DND-41 (cell line): Measurements from ENCODE around the gene PCDH9.

Experiments used
- ATAC-seq: fragments of 200-7000 bp; cut with Tn5 transposase; 3 replicates; pipeline ENCODE4 v1.9.1; 2021; ENCODE audit warnings: low read depth; ENCODE audit not compliant: insufficient read depth
- DNase-seq: peaks from one replicate; pipeline ENCODE4 v3.0.0-alpha.2; 2020
- H2AFZ ChIP-seq: 2 replicates; pipeline ENCODE4 v1.6.0; 2012; ENCODE audit warnings: low read depth, low read length
- H3K27ac ChIP-seq: 2 replicates; pipeline ENCODE4 v1.5.1; 2012; ENCODE audit warnings: low read length, inconsistent platforms
- H3K27me3 ChIP-seq: fragments of 200-600 bp; sonication (generic); 2 replicates; pipeline ENCODE4 v1.6.0; 2012; ENCODE audit warnings: low read length, mild to moderate bottlenecking, inconsistent platforms; ENCODE audit not compliant: insufficient read depth, poor library complexity
- H3K36me3 ChIP-seq: 2 replicates; pipeline ENCODE4 v1.5.1; 2012; ENCODE audit warnings: low read length, inconsistent platforms; ENCODE audit not compliant: insufficient read depth
- H3K4me1 ChIP-seq: 2 replicates; pipeline ENCODE4 v1.5.1; 2012; ENCODE audit warnings: mild to moderate bottlenecking, low read length; ENCODE audit not compliant: insufficient read depth
- H3K4me2 ChIP-seq: 2 replicates; pipeline ENCODE4 v1.6.0; 2012; ENCODE audit warnings: mild to moderate bottlenecking, moderate library complexity, low read length, inconsistent platforms; ENCODE audit not compliant: insufficient read depth
- H3K4me3 ChIP-seq, 2 experiments: fragments of 200-600 bp in 1 of 2; shearing (Covaris generic) in 1 of 2; 2 replicates each; pipeline ENCODE4 v1.5.1; 2012 to 2016; ENCODE audit warnings: inconsistent platforms in 2 of 2, low read length in 2 of 2, mild to moderate bottlenecking in 2 of 2, low read depth in 1 of 2, moderate library complexity in 1 of 2
- H3K79me2 ChIP-seq: 2 replicates; pipeline ENCODE4 v1.6.0; 2012; ENCODE audit warnings: low read length, inconsistent platforms; ENCODE audit not compliant: insufficient read depth
- H3K9ac ChIP-seq: 2 replicates; pipeline ENCODE4 v1.6.0; 2012; ENCODE audit warnings: low read depth, mild to moderate bottlenecking, inconsistent platforms, low read length, moderate library complexity
- H3K9me3 ChIP-seq: 2 replicates; pipeline ENCODE4 v1.5.1; 2012; ENCODE audit warnings: low read length, moderate library complexity, mild to moderate bottlenecking, inconsistent platforms; ENCODE audit not compliant: insufficient read depth, severe bottlenecking
- H4K20me1 ChIP-seq: 2 replicates; pipeline ENCODE4 v1.6.0; 2012; ENCODE audit warnings: low read length; ENCODE audit not compliant: insufficient read depth
- EZH2 ChIP-seq: IDR thresholded peaks from 3 replicates; pipeline ENCODE4 v1.6.1; 2012; ENCODE audit warnings: borderline replicate concordance, low read depth, mild to moderate bottlenecking, moderate library complexity, low read length, inconsistent platforms; ENCODE audit not compliant: severe bottlenecking
- TF ChIP-seq, protein P1 (sequence below): IDR thresholded peaks from 2 replicates; pipeline ENCODE4 v1.5.1; 2012; ENCODE audit warnings: borderline replicate concordance, low read length, moderate library complexity, mild to moderate bottlenecking; ENCODE audit not compliant: poor library complexity, severe bottlenecking; ENCODE audit errors: extremely low read depth

Gene PCDH9

DNA sequence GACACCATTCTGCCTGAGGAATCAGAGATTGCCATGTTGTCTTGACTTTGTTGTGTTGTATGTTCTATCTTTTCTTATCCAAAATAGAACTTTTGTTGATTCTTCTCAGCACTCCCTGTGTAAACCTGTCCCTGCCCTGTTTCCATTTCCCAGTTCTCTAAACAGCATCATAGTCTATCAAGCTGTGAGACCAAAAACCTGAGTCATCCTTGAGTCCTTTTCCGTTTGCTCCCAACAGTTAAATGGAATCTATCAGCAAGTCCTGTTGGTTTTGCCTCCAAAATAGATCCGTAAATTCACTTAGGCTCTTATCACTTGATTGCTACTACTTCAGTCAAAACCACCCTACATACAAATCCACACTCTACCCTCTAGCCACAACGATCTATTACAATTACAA is 667.1 kb downstream of the PCDH9 start:
- H2AFZ ChIP-seq = peak overlapping the region; percentile 39; the same call in 1 of the 2 replicates
- H4K20me1 ChIP-seq = no peaks in the 10 kb centered on the region
- no peaks in the 10 kb centered on the region for H3K79me2 ChIP-seq
- no peaks in the 10 kb centered on the region for H3K4me1 ChIP-seq
- no peaks in the 10 kb centered on the region for H3K27me3 ChIP-seq
- no peak overlapping the region for H3K4me2 ChIP-seq
- H3K9ac ChIP-seq = no peak overlapping the region
- H3K9me3 ChIP-seq = no peaks in the 10 kb centered on the region
- H3K36me3 ChIP-seq = no peaks in the 10 kb centered on the region
- TF ChIP-seq, protein P1, sequence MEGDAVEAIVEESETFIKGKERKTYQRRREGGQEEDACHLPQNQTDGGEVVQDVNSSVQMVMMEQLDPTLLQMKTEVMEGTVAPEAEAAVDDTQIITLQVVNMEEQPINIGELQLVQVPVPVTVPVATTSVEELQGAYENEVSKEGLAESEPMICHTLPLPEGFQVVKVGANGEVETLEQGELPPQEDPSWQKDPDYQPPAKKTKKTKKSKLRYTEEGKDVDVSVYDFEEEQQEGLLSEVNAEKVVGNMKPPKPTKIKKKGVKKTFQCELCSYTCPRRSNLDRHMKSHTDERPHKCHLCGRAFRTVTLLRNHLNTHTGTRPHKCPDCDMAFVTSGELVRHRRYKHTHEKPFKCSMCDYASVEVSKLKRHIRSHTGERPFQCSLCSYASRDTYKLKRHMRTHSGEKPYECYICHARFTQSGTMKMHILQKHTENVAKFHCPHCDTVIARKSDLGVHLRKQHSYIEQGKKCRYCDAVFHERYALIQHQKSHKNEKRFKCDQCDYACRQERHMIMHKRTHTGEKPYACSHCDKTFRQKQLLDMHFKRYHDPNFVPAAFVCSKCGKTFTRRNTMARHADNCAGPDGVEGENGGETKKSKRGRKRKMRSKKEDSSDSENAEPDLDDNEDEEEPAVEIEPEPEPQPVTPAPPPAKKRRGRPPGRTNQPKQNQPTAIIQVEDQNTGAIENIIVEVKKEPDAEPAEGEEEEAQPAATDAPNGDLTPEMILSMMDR = no peak
- no peak for TF ChIP-seq EZH2
- ATAC-seq = no peak
- DNase-seq = no peak
- no peak overlapping the region for H3K27ac ChIP-seq
- H3K4me3 ChIP-seq = no peak overlapping the region

DNA sequence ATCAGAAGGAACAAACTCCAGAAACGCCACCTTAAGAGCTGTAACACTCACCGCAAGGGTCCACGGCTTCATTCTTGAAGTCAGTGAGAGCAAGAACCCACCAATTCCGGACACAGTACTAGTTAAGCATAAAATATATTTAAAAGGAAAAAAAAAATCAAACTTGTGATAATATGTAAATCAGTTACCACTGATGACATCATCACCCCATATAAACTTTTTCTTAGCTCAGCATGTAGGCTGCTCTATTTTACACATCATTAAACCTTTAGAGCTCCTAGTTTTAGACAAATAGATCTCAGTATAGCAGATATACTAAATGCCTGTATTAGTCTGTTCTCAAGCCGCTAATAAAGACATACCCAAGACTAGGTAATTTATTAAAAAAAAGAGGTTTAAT is 668.1 kb downstream of the PCDH9 start:
- no peak for DNase-seq
- Histone ChIP-seq H4K20me1 (no peaks in the 10 kb centered on the region), H3K4me3 (no peak overlapping the region), H3K27me3 (no peaks in the 10 kb centered on the region), H2AFZ (no peak overlapping the region), H3K4me2 (no peak overlapping the region), H3K9ac (no peak overlapping the region), H3K4me1 (no peaks in the 10 kb centered on the region), H3K36me3 (no peaks in the 10 kb centered on the region), H3K27ac (no peak overlapping the region), H3K79me2 (no peaks in the 10 kb centered on the region), H3K9me3 (no peaks in the 10 kb centered on the region)
- ATAC-seq = no peak
- TF ChIP-seq, protein P1 = no peak
- no peak for TF ChIP-seq EZH2

DNA sequence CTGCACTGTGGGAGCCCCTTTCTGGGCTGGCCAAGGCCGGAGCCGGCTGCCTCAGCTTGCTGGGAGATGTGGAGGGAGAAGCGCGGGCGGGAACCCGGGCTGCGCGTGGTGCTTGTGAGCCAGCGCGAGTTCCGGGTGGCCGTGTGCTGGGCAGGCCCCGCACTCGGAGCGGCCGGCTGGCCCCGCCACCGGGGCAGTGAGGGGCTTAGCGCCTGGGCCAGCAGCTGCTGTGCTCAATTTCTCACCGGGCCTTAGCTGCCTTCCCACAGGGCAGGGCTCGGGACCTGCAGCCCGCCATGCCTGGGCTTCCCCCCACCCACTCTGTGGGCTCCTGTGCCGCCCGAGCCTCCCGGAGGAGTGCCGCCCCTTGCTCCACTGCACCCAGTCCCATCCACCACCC is 669.1 kb downstream of the PCDH9 start:
- Histone ChIP-seq H2AFZ (no peak overlapping the region), H3K4me1 (no peaks in the 10 kb centered on the region), H3K9ac (no peak overlapping the region), H4K20me1 (no peaks in the 10 kb centered on the region), H3K9me3 (no peaks in the 10 kb centered on the region), H3K27ac (no peak overlapping the region), H3K36me3 (no peaks in the 10 kb centered on the region), H3K79me2 (no peaks in the 10 kb centered on the region), H3K4me2 (no peak overlapping the region), H3K27me3 (no peaks in the 10 kb centered on the region), H3K4me3 (no peak overlapping the region)
- no peak for ATAC-seq
- TF ChIP-seq EZH2 = no peak
- TF ChIP-seq, protein P1 = no peak
- DNase-seq = no peak

DNA sequence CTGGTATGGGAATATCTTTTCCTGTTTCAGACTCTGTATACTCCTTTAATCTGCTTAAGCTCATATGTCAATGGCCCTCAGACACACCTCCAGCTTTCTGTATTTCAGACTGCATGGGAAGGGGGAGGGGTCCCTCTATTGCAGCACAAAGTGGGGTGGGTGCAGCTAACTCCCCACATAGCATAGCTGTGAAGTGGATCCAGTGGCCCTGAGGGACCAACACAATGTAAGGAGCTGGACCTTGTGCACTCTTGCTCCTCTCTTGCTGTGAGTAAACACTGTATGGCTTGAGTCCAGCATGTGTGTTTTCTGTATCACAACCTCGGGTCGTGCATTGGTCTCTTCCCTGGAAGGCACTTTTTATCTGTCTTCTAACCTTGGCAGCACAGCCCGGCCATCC is 669.9 kb downstream of the PCDH9 start:
- no peak overlapping the region for H3K4me2 ChIP-seq
- ATAC-seq = no peak
- no peak for DNase-seq

More for the DNA sequence above, 669.9 kb downstream of the PCDH9 start:
- Histone ChIP-seq H3K27ac (no peak overlapping the region), H3K9ac (no peak overlapping the region), H3K9me3 (no peaks in the 10 kb centered on the region), H3K79me2 (no peaks in the 10 kb centered on the region), H3K4me1 (no peaks in the 10 kb centered on the region), H2AFZ (no peak overlapping the region), H4K20me1 (no peaks in the 10 kb centered on the region), H3K27me3 (no peaks in the 10 kb centered on the region), H3K36me3 (no peaks in the 10 kb centered on the region), H3K4me3 (no peak overlapping the region)
- TF ChIP-seq, protein P1 = no peak
- no peak for TF ChIP-seq EZH2
